ENCODE measurements around the gene ILDR2. TPM values are rescaled to one million over a fixed set of nuclear protein-coding genes. Genes with fewer than 3 reads are reported as not detected.

The ILDR2 gene
- total RNA-seq, 2 experiments from 2014 or later: 6.8 to 8.4 TPM

- POLR2A ChIA-PET: no interaction called here
- CTCF ChIA-PET: interaction anchor here (1.4 kb wide), 1 partner anchor 9 kb away, joined by 4 read pairs; no protein-coding TSS in a partner anchor
- H3K27me3 Mint-ChIP-seq: peaks cover 9% of the 10 kb centered on the region
- H3K4me1 Mint-ChIP-seq: peaks cover 1% of the 10 kb centered on the region
- no peak overlapping the region for H3K4me3 Mint-ChIP-seq
- peaks cover 2% of the 10 kb centered on the region for H3K36me3 Mint-ChIP-seq (ENCODE audit: low read depth)
- H3K9me3 Mint-ChIP-seq: no peaks in the 10 kb centered on the region
- H3K27ac Mint-ChIP-seq: no peak overlapping the region
- DNase-seq: no peak
Measured at GRCh38 chr1:166956872-166957271, 18.5 kb downstream of the ILDR2 start.

GRCh38 chr1:166956057-166956850 is 19.1 kb downstream of the ILDR2 start:
- Mint-ChIP-seq H3K4me3 (no peak overlapping the region), H3K27ac (no peak overlapping the region), H3K36me3 (ENCODE audit: low read depth) (peaks cover 2% of the 10 kb centered on the region), H3K27me3 (peaks cover 5% of the 10 kb centered on the region), H3K4me1 (peaks cover 1% of the 10 kb centered on the region), H3K9me3 (no peaks in the 10 kb centered on the region)
- POLR2A ChIA-PET: no interaction called here
- DNase-seq: no peak
- CTCF ChIA-PET: interaction anchor here (0.5 to 1.4 kb wide), 2 partner anchors 10 to 1242 kb away, joined by 3 to 4 read pairs; no protein-coding TSS in a partner anchor

- Mint-ChIP-seq H3K4me3 (no peak overlapping the region), H3K27ac (no peak overlapping the region), H3K36me3 (ENCODE audit: low read depth) (peaks cover 2% of the 10 kb centered on the region), H3K27me3 (no peaks in the 10 kb centered on the region), H3K9me3 (no peaks in the 10 kb centered on the region), H3K4me1 (no peaks in the 10 kb centered on the region)
- ChIA-PET CTCF (interaction anchor here (0.6 kb wide), 2 partner anchors 10 to 399 kb away, joined by 3 to 4 read pairs; no protein-coding TSS in a partner anchor), POLR2A (no interaction called here)
- DNase-seq: no peak
Measured at GRCh38 chr1:166953491-166953890, 21.8 kb downstream of the ILDR2 start.

- ChIA-PET POLR2A (no interaction called here), CTCF (interaction anchor here (1.0 kb wide), 1 partner anchor 21 kb away, joined by 3 read pairs; no protein-coding TSS in a partner anchor)
- peaks cover 5% of the 10 kb centered on the region for H3K4me1 Mint-ChIP-seq
- no peaks in the 10 kb centered on the region for H3K9me3 Mint-ChIP-seq
- DNase-seq: no peak
- H3K4me3 Mint-ChIP-seq: no peak overlapping the region
- H3K27me3 Mint-ChIP-seq: peaks cover 11% of the 10 kb centered on the region
- no peak overlapping the region for H3K27ac Mint-ChIP-seq
- peaks cover 2% of the 10 kb centered on the region for H3K36me3 Mint-ChIP-seq (ENCODE audit: low read depth)
Measured at GRCh38 chr1:166952002-166952746, 23.2 kb downstream of the ILDR2 start.

- H3K4me1 Mint-ChIP-seq: peaks cover 5% of the 10 kb centered on the region
- no peak overlapping the region for H3K27ac Mint-ChIP-seq
- peaks cover 2% of the 10 kb centered on the region for H3K36me3 Mint-ChIP-seq (ENCODE audit: low read depth)
- ChIA-PET POLR2A (no interaction called here), CTCF (interaction anchor here (1.0 kb wide), 1 partner anchor 22 kb away, joined by 3 read pairs; no protein-coding TSS in a partner anchor)
- peaks cover 20% of the 10 kb centered on the region for H3K27me3 Mint-ChIP-seq
- H3K4me3 Mint-ChIP-seq: no peak overlapping the region
- H3K9me3 Mint-ChIP-seq: no peaks in the 10 kb centered on the region
- DNase-seq: no peak
Measured at GRCh38 chr1:166951050-166951449, 24.3 kb downstream of the ILDR2 start.

- POLR2A ChIA-PET: no interaction called here
- peaks cover 2% of the 10 kb centered on the region for H3K36me3 Mint-ChIP-seq (ENCODE audit: low read depth)
Measured at GRCh38 chr1:166950156-166950555, 25.2 kb downstream of the ILDR2 start.

GRCh38 chr1:166948856-166949350 is 26.4 kb downstream of the ILDR2 start:
- no peak overlapping the region for H3K27ac Mint-ChIP-seq
- H3K4me1 Mint-ChIP-seq: peaks cover 25% of the 10 kb centered on the region
- H3K36me3 Mint-ChIP-seq (ENCODE audit: low read depth): peaks cover 2% of the 10 kb centered on the region
- no peak for DNase-seq
- ChIA-PET CTCF (no interaction called here), POLR2A (no interaction called here)
- H3K9me3 Mint-ChIP-seq: no peaks in the 10 kb centered on the region
- H3K27me3 Mint-ChIP-seq: peaks cover 23% of the 10 kb centered on the region
- no peak overlapping the region for H3K4me3 Mint-ChIP-seq

More at GRCh38 chr1:166950156-166950555, 25.2 kb downstream of the ILDR2 start:
- Mint-ChIP-seq H3K27me3 (peaks cover 23% of the 10 kb centered on the region), H3K4me1 (peaks cover 13% of the 10 kb centered on the region), H3K4me3 (no peak overlapping the region), H3K9me3 (no peaks in the 10 kb centered on the region), H3K27ac (no peak overlapping the region)
- DNase-seq: no peak
- CTCF ChIA-PET: no interaction called here

GRCh38 chr1:166947398-166948043 is 27.8 kb downstream of the ILDR2 start:
- Mint-ChIP-seq H3K27ac (no peak overlapping the region), H3K36me3 (ENCODE audit: low read depth) (peaks cover 2% of the 10 kb centered on the region), H3K4me3 (no peak overlapping the region), H3K27me3 (peaks cover 23% of the 10 kb centered on the region), H3K4me1 (peaks cover 28% of the 10 kb centered on the region), H3K9me3 (no peaks in the 10 kb centered on the region)
- CTCF ChIA-PET: no interaction called here
- DNase-seq: no peak
- POLR2A ChIA-PET: interaction anchor here (0.6 kb wide), 1 partner anchor 272 kb away, joined by 3 read pairs; no protein-coding TSS in a partner anchor

- ChIA-PET POLR2A (no interaction called here), CTCF (interaction anchor here (1.3 to 1.5 kb wide), 2 partner anchors 34 to 36 kb away, joined by 3 to 4 read pairs; no protein-coding TSS in a partner anchor)
- DNase-seq: peak; percentile 22
- Mint-ChIP-seq H3K4me3 (no peak overlapping the region), H3K27ac (peak overlapping the region; percentile 43), H3K4me1 (peaks cover 28% of the 10 kb centered on the region), H3K9me3 (no peaks in the 10 kb centered on the region), H3K36me3 (ENCODE audit: low read depth) (no peaks in the 10 kb centered on the region), H3K27me3 (peaks cover 23% of the 10 kb centered on the region)
Measured at GRCh38 chr1:166944186-166944967, 31.0 kb downstream of the ILDR2 start.

GRCh38 chr1:166939741-166940375 is 35.5 kb downstream of the ILDR2 start:
- CTCF ChIA-PET: interaction anchor here (1.1 kb wide), 1 partner anchor 17 kb away, joined by 3 read pairs; no protein-coding TSS in a partner anchor

GRCh38 chr1:166937962-166938361 is 37.4 kb downstream of the ILDR2 start:
- no peak overlapping the region for H3K4me3 Mint-ChIP-seq
- no peak overlapping the region for H3K27ac Mint-ChIP-seq
- no peaks in the 10 kb centered on the region for H3K9me3 Mint-ChIP-seq
- DNase-seq: no peak
- POLR2A ChIA-PET: interaction anchor here (0.6 kb wide), 1 partner anchor 265 kb away, joined by 6 read pairs; no protein-coding TSS in a partner anchor
- CTCF ChIA-PET: interaction anchor here (0.7 to 1.2 kb wide), 3 partner anchors 11 to 27 kb away, joined by 3 read pairs; no protein-coding TSS in a partner anchor
- H3K27me3 Mint-ChIP-seq: no peaks in the 10 kb centered on the region
- peaks cover 1% of the 10 kb centered on the region for H3K4me1 Mint-ChIP-seq
- H3K36me3 Mint-ChIP-seq (ENCODE audit: low read depth): no peaks in the 10 kb centered on the region

More at GRCh38 chr1:166939741-166940375, 35.5 kb downstream of the ILDR2 start:
- Mint-ChIP-seq H3K27ac (no peak overlapping the region), H3K4me3 (no peak overlapping the region), H3K4me1 (peaks cover 12% of the 10 kb centered on the region), H3K36me3 (ENCODE audit: low read depth) (no peaks in the 10 kb centered on the region), H3K27me3 (no peaks in the 10 kb centered on the region), H3K9me3 (no peaks in the 10 kb centered on the region)
- no peak for DNase-seq
- POLR2A ChIA-PET: no interaction called here
